Neural cell (in vitro differentiated cells): ENCODE measurements around the gene FHAD1.

ENCODE experiments used
- EP300 ChIP-seq: fragments of 450-650 bp; conservative IDR thresholded peaks from 2 replicates; pipeline ENCODE4 v1.6.1; 2014; ENCODE audit warnings: antibody characterized with exemption, mild to moderate bottlenecking, moderate library complexity; ENCODE audit not compliant: poor library complexity, severe bottlenecking
- EZH2 ChIP-seq: fragments of 200-600, 300-800 bp; shearing (Covaris generic), sonication (generic); IDR thresholded peaks from 2 replicates; pipeline ENCODE4 v1.6.1; 2014; ENCODE audit warnings: antibody characterized with exemption, low read length, borderline replicate concordance, mild to moderate bottlenecking; ENCODE audit not compliant: insufficient read depth, poor library complexity, severe bottlenecking
- MXI1 ChIP-seq: fragments of 450-650 bp; conservative IDR thresholded peaks from 2 replicates; pipeline ENCODE4 v1.6.1; 2014; ENCODE audit warnings: antibody characterized with exemption, mild to moderate bottlenecking; ENCODE audit not compliant: poor library complexity, severe bottlenecking
- POLR2AphosphoS5 ChIP-seq: IDR thresholded peaks from 2 replicates; pipeline ENCODE4 v1.6.1; 2012
- RAD21 ChIP-seq: fragments of 450-650 bp; conservative IDR thresholded peaks from 2 replicates; pipeline ENCODE4 v1.6.1; 2014; ENCODE audit warnings: antibody characterized with exemption, mild to moderate bottlenecking, moderate library complexity
- SMC3 ChIP-seq: fragments of 450-650 bp; conservative IDR thresholded peaks from 2 replicates; pipeline ENCODE4 v1.6.1; 2014; ENCODE audit warnings: antibody characterized with exemption, mild to moderate bottlenecking, moderate library complexity; ENCODE audit not compliant: poor library complexity
- TF ChIP-seq, protein P1 (sequence below): fragments of 450-650 bp; IDR thresholded peaks from 2 replicates; pipeline ENCODE4 v1.5.1; 2014; ENCODE audit warnings: antibody characterized with exemption, mild to moderate bottlenecking, moderate library complexity; ENCODE audit not compliant: poor library complexity, severe bottlenecking

DNA sequence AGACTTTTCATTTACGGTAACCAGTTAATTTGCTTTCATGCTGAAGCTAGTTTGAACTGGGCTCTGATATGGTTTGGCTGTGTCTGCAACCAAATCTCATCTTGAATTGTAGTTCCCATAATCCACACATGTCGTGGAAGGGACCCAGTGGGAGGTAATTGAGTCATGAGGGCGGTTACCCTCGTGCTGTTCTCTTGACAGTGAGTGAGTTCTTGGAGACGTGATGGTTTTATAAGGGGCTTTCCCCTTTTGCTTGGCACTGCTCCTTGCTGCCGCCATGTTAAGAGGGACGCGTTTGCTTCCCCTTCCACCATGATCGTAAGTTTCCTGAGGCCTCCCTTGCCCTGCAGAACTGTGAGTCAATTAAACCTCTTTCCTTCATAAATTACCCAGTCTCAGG lies 10.3 kb upstream of the FHAD1 start:
- TF ChIP-seq, protein P1, sequence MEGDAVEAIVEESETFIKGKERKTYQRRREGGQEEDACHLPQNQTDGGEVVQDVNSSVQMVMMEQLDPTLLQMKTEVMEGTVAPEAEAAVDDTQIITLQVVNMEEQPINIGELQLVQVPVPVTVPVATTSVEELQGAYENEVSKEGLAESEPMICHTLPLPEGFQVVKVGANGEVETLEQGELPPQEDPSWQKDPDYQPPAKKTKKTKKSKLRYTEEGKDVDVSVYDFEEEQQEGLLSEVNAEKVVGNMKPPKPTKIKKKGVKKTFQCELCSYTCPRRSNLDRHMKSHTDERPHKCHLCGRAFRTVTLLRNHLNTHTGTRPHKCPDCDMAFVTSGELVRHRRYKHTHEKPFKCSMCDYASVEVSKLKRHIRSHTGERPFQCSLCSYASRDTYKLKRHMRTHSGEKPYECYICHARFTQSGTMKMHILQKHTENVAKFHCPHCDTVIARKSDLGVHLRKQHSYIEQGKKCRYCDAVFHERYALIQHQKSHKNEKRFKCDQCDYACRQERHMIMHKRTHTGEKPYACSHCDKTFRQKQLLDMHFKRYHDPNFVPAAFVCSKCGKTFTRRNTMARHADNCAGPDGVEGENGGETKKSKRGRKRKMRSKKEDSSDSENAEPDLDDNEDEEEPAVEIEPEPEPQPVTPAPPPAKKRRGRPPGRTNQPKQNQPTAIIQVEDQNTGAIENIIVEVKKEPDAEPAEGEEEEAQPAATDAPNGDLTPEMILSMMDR: no peak
- TF ChIP-seq MXI1 (no peak), EZH2 (no peak), POLR2AphosphoS5 (no peak), RAD21 (no peak), EP300 (no peak), SMC3 (no peak)
